GM20000 (cell line): ENCODE results near the gene NIN.
A peak's percentile ranks its signal among the peaks of the same experiment; 100 is the strongest.

Experiments used
- DNase-seq: peaks from one replicate; pipeline ENCODE4 v3.0.0; 2012; ENCODE audit warnings: low spot score
- CTCF ChIP-seq: IDR thresholded peaks from 2 replicates; pipeline ENCODE4 v1.5.1; 2012; ENCODE audit warnings: mild to moderate bottlenecking, control low read depth; ENCODE audit errors: extremely low read depth, missing control alignments

The NIN gene

GRCh38 chr14:50839048-50839447 is 8.1 kb upstream of the NIN start:
- DNase-seq, result no peak
- TF ChIP-seq CTCF, result no peak

- TF ChIP-seq CTCF, result no peak
- no peak for DNase-seq
Measured at GRCh38 chr14:50837850-50838470, 7.0 kb upstream of the NIN start.

- TF ChIP-seq CTCF, result no peak
- DNase-seq, result no peak
Measured at GRCh38 chr14:50837271-50837670, 6.3 kb upstream of the NIN start.

- DNase-seq, result no peak
- TF ChIP-seq CTCF, result no peak
Measured at GRCh38 chr14:50836515-50836914, 5.6 kb upstream of the NIN start.

GRCh38 chr14:50835280-50835679 is 4.3 kb upstream of the NIN start:
- peak; percentile 40 for DNase-seq
- no peak for TF ChIP-seq CTCF

GRCh38 chr14:50834802-50835276 is 3.9 kb upstream of the NIN start:
- no peak for TF ChIP-seq CTCF
- DNase-seq, result no peak

- no peak for TF ChIP-seq CTCF
- DNase-seq, result no peak
Measured at GRCh38 chr14:50832935-50833630, 2.1 kb upstream of the NIN start.
